ENCODE results near the gene HSPA5.
A peak's percentile ranks its signal among the peaks of the same experiment; 100 is the strongest.

The HSPA5 gene

GRCh38 chr9:125262294-125262991, 21.3 kb upstream of the HSPA5 start:
- Histone ChIP-seq H3K9ac (ENCODE audit: low read depth, low read length) (peak overlapping the region; percentile 88), H3K27me3 (ENCODE audit: insufficient read depth, low read length) (no peaks in the 10 kb centered on the region), H3K36me3 (ENCODE audit: insufficient read depth, low read depth, low read length) (peaks cover 5% of the 10 kb centered on the region; the same call in 1 of the 2 replicates), H3K9me3 (ENCODE audit: insufficient read depth, low read depth, low read length) (no peaks in the 10 kb centered on the region), H3K4me1 (ENCODE audit: insufficient read depth, low read length) (0 out of 2 replicates have a peak, but pooled peaks cover 4% of the 10 kb centered on the region), H3K27ac (ENCODE audit: low read length) (no peak overlapping the region), H3K4me3 (ENCODE audit: low read length) (peak overlapping the region; percentile 91)

- peak within 1 kb of the TSS; percentile 91 for H3K4me3 ChIP-seq (ENCODE audit: low read length)
- peaks cover 5% of the 10 kb centered on the region; the same call in 1 of the 2 replicates for H3K36me3 ChIP-seq (ENCODE audit: insufficient read depth, low read depth, low read length)
- no peaks in the 10 kb centered on the region for H3K9me3 ChIP-seq (ENCODE audit: insufficient read depth, low read depth, low read length)
- H3K9ac ChIP-seq (ENCODE audit: low read depth, low read length) = peak within 1 kb of the TSS; percentile 88
- 0 out of 2 replicates have a peak, but pooled peaks cover 4% of the 10 kb centered on the region for H3K4me1 ChIP-seq (ENCODE audit: insufficient read depth, low read length)
- H3K27ac ChIP-seq (ENCODE audit: low read length) = no peak within 1 kb of the TSS
- H3K27me3 ChIP-seq (ENCODE audit: insufficient read depth, low read length) = no peaks in the 10 kb centered on the region
These were observed 20.6 kb upstream of the HSPA5 start, which contains the start of gene GAPVD1 for GRCh38 chr9:125261501-125262293. Gene GAPVD1, plus strand, starts transcription at chr9:125261826. Its CDS starts 37,096 bp downstream, at chr9:125298922.

GRCh38 chr9:125260561-125260960, 19.4 kb upstream of the HSPA5 start:
- Histone ChIP-seq H3K36me3 (ENCODE audit: insufficient read depth, low read depth, low read length) (peaks cover 5% of the 10 kb centered on the region; the same call in 1 of the 2 replicates), H3K4me1 (ENCODE audit: insufficient read depth, low read length) (0 out of 2 replicates have a peak, but pooled peaks cover 4% of the 10 kb centered on the region), H3K9me3 (ENCODE audit: insufficient read depth, low read depth, low read length) (no peaks in the 10 kb centered on the region), H3K9ac (ENCODE audit: low read depth, low read length) (no peak overlapping the region), H3K27ac (ENCODE audit: low read length) (no peak overlapping the region), H3K27me3 (ENCODE audit: insufficient read depth, low read length) (no peaks in the 10 kb centered on the region), H3K4me3 (ENCODE audit: low read length) (no peak overlapping the region)

GRCh38 chr9:125258832-125259534, 17.8 kb upstream of the HSPA5 start:
- Histone ChIP-seq H3K27ac (ENCODE audit: low read length) (no peak overlapping the region), H3K36me3 (ENCODE audit: insufficient read depth, low read depth, low read length) (no peaks in the 10 kb centered on the region), H3K27me3 (ENCODE audit: insufficient read depth, low read length) (no peaks in the 10 kb centered on the region), H3K4me1 (ENCODE audit: insufficient read depth, low read length) (0 out of 2 replicates have a peak, but pooled peaks cover 4% of the 10 kb centered on the region), H3K9ac (ENCODE audit: low read depth, low read length) (no peak overlapping the region), H3K4me3 (ENCODE audit: low read length) (no peak overlapping the region), H3K9me3 (ENCODE audit: insufficient read depth, low read depth, low read length) (no peaks in the 10 kb centered on the region)

- H3K9ac ChIP-seq (ENCODE audit: low read depth, low read length) = no peak overlapping the region
- H3K36me3 ChIP-seq (ENCODE audit: insufficient read depth, low read depth, low read length) = no peaks in the 10 kb centered on the region
These were observed 17.1 kb upstream of the HSPA5 start for GRCh38 chr9:125258160-125258785.

GRCh38 chr9:125255781-125256391, 14.7 kb upstream of the HSPA5 start:
- no peak overlapping the region for H3K4me3 ChIP-seq (ENCODE audit: low read length)
- no peaks in the 10 kb centered on the region for H3K4me1 ChIP-seq (ENCODE audit: insufficient read depth, low read length)
- no peak overlapping the region for H3K27ac ChIP-seq (ENCODE audit: low read length)
- no peaks in the 10 kb centered on the region for H3K36me3 ChIP-seq (ENCODE audit: insufficient read depth, low read depth, low read length)
- H3K9ac ChIP-seq (ENCODE audit: low read depth, low read length) = no peak overlapping the region
- H3K9me3 ChIP-seq (ENCODE audit: insufficient read depth, low read depth, low read length) = no peaks in the 10 kb centered on the region
- H3K27me3 ChIP-seq (ENCODE audit: insufficient read depth, low read length) = no peaks in the 10 kb centered on the region

More at GRCh38 chr9:125258160-125258785, 17.1 kb upstream of the HSPA5 start:
- Histone ChIP-seq H3K4me1 (ENCODE audit: insufficient read depth, low read length) (0 out of 2 replicates have a peak, but pooled peaks cover 4% of the 10 kb centered on the region), H3K9me3 (ENCODE audit: insufficient read depth, low read depth, low read length) (no peaks in the 10 kb centered on the region), H3K27me3 (ENCODE audit: insufficient read depth, low read length) (no peaks in the 10 kb centered on the region), H3K27ac (ENCODE audit: low read length) (no peak overlapping the region), H3K4me3 (ENCODE audit: low read length) (no peak overlapping the region)

- Histone ChIP-seq H3K4me1 (ENCODE audit: insufficient read depth, low read length) (no peaks in the 10 kb centered on the region), H3K27ac (ENCODE audit: low read length) (no peak overlapping the region), H3K4me3 (ENCODE audit: low read length) (no peak overlapping the region)
These were observed 13.1 kb upstream of the HSPA5 start for GRCh38 chr9:125254231-125254630.

GRCh38 chr9:125246261-125246667, 5.1 kb upstream of the HSPA5 start:
- Histone ChIP-seq H3K4me1 (ENCODE audit: insufficient read depth, low read length) (peaks cover 3% of the 10 kb centered on the region; the same call in 1 of the 2 replicates), H3K27ac (ENCODE audit: low read length) (no peak overlapping the region)

More at GRCh38 chr9:125254231-125254630, 13.1 kb upstream of the HSPA5 start:
- Histone ChIP-seq H3K36me3 (ENCODE audit: insufficient read depth, low read depth, low read length) (no peaks in the 10 kb centered on the region), H3K9me3 (ENCODE audit: insufficient read depth, low read depth, low read length) (no peaks in the 10 kb centered on the region), H3K27me3 (ENCODE audit: insufficient read depth, low read length) (no peaks in the 10 kb centered on the region), H3K9ac (ENCODE audit: low read depth, low read length) (no peak overlapping the region)

GRCh38 chr9:125243792-125244260, 2.7 kb upstream of the HSPA5 start:
- Histone ChIP-seq H3K9me3 (ENCODE audit: insufficient read depth, low read depth, low read length) (no peaks in the 10 kb centered on the region), H3K27ac (ENCODE audit: low read length) (no peak overlapping the region), H3K27me3 (ENCODE audit: insufficient read depth, low read length) (no peaks in the 10 kb centered on the region), H3K9ac (ENCODE audit: low read depth, low read length) (0 out of 2 replicates have a peak overlapping the region, but pooled peaks have one; percentile 16), H3K4me3 (ENCODE audit: low read length) (no peak overlapping the region), H3K4me1 (ENCODE audit: insufficient read depth, low read length) (peaks cover 3% of the 10 kb centered on the region; the same call in 1 of the 2 replicates), H3K36me3 (ENCODE audit: insufficient read depth, low read depth, low read length) (peaks cover 16% of the 10 kb centered on the region)

More at GRCh38 chr9:125246261-125246667, 5.1 kb upstream of the HSPA5 start:
- Histone ChIP-seq H3K36me3 (ENCODE audit: insufficient read depth, low read depth, low read length) (no peaks in the 10 kb centered on the region), H3K4me3 (ENCODE audit: low read length) (no peak overlapping the region), H3K9ac (ENCODE audit: low read depth, low read length) (no peak overlapping the region), H3K27me3 (ENCODE audit: insufficient read depth, low read length) (no peaks in the 10 kb centered on the region), H3K9me3 (ENCODE audit: insufficient read depth, low read depth, low read length) (no peaks in the 10 kb centered on the region)

- peak overlapping the region; percentile 100 for H3K27ac ChIP-seq (ENCODE audit: low read length)
- peaks cover 3% of the 10 kb centered on the region; the same call in 1 of the 2 replicates for H3K4me1 ChIP-seq (ENCODE audit: insufficient read depth, low read length)
- peaks cover 33% of the 10 kb centered on the region for H3K36me3 ChIP-seq (ENCODE audit: insufficient read depth, low read depth, low read length)
These were observed 958 bp upstream of the HSPA5 start for GRCh38 chr9:125241863-125242739.

More at GRCh38 chr9:125241863-125242739, 958 bp upstream of the HSPA5 start:
- H3K9ac ChIP-seq (ENCODE audit: low read depth, low read length) = peak overlapping the region; percentile 100
- no peaks in the 10 kb centered on the region for H3K27me3 ChIP-seq (ENCODE audit: insufficient read depth, low read length)
- no peaks in the 10 kb centered on the region for H3K9me3 ChIP-seq (ENCODE audit: insufficient read depth, low read depth, low read length)
- peak overlapping the region; percentile 100 for H3K4me3 ChIP-seq (ENCODE audit: low read length)
